Ishikawa (cell line): Measurements from ENCODE around the gene ILDR2.

Source experiments
- CEBPB ChIP-seq: IDR thresholded peaks from 2 replicates; pipeline ENCODE4 v1.6.1; 2012
- EP300 ChIP-seq: IDR thresholded peaks from 2 replicates; pipeline ENCODE4 v1.6.1; 2012; ENCODE audit warnings: borderline replicate concordance
- FOXM1 ChIP-seq: IDR thresholded peaks from 2 replicates; pipeline ENCODE4 v1.6.1; 2012; ENCODE audit warnings: low read depth, borderline replicate concordance
- TAF1 ChIP-seq: IDR thresholded peaks from 2 replicates; pipeline ENCODE4 v1.6.1; 2012; ENCODE audit warnings: low read depth, mild to moderate bottlenecking
- YY1 ChIP-seq: IDR thresholded peaks from 2 replicates; pipeline ENCODE4 v1.6.1; 2012; ENCODE audit warnings: low read depth
- ZBTB7A ChIP-seq: IDR thresholded peaks from 2 replicates; pipeline ENCODE4 v1.6.1; 2012; ENCODE audit warnings: low read depth
- TF ChIP-seq, protein P1 (sequence below): IDR thresholded peaks from 2 replicates; pipeline ENCODE4 v1.6.1; 2012
- TF ChIP-seq, protein P2 (sequence below): IDR thresholded peaks from 2 replicates; pipeline ENCODE4 v1.6.1; 2012
- TF ChIP-seq, protein P3 (sequence below): IDR thresholded peaks from 2 replicates; pipeline ENCODE4 v1.6.1; 2012; ENCODE audit warnings: low read depth, mild to moderate bottlenecking

DNA sequence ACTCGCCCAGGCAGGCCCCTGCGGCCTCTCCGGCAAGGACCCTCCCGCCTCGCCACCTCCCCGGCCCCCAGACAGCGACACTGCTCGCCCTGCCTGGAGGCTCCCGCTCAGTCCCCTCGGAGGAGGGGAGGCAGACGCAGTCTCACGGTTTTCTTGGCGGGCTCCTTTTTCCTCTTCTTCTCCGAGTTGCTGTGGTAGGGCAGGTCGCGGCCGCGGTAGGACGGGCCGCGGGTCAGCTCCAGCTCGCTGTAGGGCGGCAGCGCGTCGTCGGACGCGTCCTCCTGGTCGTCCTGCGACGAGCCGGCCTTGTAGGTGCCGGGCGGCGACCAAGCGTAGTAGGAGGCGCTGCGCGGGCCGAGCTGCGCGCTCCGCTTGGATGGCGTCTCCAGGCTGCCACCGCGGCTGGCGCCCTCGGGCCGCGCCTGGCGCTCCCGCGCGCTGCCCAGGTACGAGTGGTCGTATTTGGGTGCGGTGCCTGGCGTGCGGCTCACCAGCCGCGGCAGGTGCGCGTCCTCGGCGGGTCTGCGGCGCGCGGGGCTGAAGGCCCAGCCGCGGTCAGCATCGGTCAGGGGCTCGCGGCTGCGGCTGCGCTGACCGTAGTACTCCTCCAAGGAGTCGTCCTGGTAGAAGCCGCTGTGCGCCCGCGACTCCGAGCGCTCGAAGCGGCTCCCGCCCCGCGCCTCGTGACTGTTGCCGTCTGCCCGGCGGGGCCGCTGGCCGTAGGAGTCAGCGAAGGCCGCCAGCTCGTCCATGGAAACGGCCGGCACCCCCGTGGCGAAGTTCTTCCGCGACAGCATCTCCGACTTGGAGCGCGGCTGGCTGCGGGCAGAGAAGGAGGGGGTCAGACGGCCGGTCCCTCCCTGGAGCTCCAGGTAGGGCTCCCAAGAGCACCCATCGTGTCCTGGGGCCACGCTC, 54.5 kb downstream of the ILDR2 start:
- no peak for TF ChIP-seq ZBTB7A
- TF ChIP-seq, protein P1, sequence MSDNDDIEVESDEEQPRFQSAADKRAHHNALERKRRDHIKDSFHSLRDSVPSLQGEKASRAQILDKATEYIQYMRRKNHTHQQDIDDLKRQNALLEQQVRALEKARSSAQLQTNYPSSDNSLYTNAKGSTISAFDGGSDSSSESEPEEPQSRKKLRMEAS, result no peak
- no peak for TF ChIP-seq FOXM1
- TF ChIP-seq YY1, result no peak
- no peak for TF ChIP-seq TAF1
- no peak for TF ChIP-seq EP300
- TF ChIP-seq, protein P2, sequence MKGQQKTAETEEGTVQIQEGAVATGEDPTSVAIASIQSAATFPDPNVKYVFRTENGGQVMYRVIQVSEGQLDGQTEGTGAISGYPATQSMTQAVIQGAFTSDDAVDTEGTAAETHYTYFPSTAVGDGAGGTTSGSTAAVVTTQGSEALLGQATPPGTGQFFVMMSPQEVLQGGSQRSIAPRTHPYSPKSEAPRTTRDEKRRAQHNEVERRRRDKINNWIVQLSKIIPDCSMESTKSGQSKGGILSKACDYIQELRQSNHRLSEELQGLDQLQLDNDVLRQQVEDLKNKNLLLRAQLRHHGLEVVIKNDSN, result no peak
- TF ChIP-seq, protein P3, sequence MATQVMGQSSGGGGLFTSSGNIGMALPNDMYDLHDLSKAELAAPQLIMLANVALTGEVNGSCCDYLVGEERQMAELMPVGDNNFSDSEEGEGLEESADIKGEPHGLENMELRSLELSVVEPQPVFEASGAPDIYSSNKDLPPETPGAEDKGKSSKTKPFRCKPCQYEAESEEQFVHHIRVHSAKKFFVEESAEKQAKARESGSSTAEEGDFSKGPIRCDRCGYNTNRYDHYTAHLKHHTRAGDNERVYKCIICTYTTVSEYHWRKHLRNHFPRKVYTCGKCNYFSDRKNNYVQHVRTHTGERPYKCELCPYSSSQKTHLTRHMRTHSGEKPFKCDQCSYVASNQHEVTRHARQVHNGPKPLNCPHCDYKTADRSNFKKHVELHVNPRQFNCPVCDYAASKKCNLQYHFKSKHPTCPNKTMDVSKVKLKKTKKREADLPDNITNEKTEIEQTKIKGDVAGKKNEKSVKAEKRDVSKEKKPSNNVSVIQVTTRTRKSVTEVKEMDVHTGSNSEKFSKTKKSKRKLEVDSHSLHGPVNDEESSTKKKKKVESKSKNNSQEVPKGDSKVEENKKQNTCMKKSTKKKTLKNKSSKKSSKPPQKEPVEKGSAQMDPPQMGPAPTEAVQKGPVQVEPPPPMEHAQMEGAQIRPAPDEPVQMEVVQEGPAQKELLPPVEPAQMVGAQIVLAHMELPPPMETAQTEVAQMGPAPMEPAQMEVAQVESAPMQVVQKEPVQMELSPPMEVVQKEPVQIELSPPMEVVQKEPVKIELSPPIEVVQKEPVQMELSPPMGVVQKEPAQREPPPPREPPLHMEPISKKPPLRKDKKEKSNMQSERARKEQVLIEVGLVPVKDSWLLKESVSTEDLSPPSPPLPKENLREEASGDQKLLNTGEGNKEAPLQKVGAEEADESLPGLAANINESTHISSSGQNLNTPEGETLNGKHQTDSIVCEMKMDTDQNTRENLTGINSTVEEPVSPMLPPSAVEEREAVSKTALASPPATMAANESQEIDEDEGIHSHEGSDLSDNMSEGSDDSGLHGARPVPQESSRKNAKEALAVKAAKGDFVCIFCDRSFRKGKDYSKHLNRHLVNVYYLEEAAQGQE, result no peak
- no peak for TF ChIP-seq CEBPB
